Measurements from ENCODE around the gene SNTN.
"Not testable (repeated sequence)": the region's sequence is repeated elsewhere in the genome, so short reads cannot be mapped to it uniquely, and the experiment has no call there.

Gene SNTN

GRCh38 chr3:63652066-63652725 lies at the start of gene SNTN:
SNTN (plus strand) TSS chr3:63652675; CDS start chr3:63652688, 13 bp downstream.
- no peak for DNase-seq (ENCODE audit: low read depth, low spot score)

- no peak for DNase-seq (ENCODE audit: low read depth, low spot score)
These were observed 44.8 kb upstream of the SNTN start for GRCh38 chr3:63607716-63608115.

- DNase-seq (ENCODE audit: low read depth, low spot score), result no peak
These were observed 43.1 kb upstream of the SNTN start for GRCh38 chr3:63609408-63609807.

GRCh38 chr3:63609834-63610233 lies 42.6 kb upstream of the SNTN start:
- DNase-seq (ENCODE audit: low read depth, low spot score), result no peak

- DNase-seq (ENCODE audit: low read depth, low spot score), result no peak
These were observed 41.1 kb upstream of the SNTN start for GRCh38 chr3:63611382-63611781.

GRCh38 chr3:63613561-63613960 lies 38.9 kb upstream of the SNTN start:
- DNase-seq (ENCODE audit: low read depth, low spot score), result no peak

GRCh38 chr3:63617391-63617790 lies 35.1 kb upstream of the SNTN start:
- no peak for DNase-seq (ENCODE audit: low read depth, low spot score)

GRCh38 chr3:63624941-63625560 lies 27.4 kb upstream of the SNTN start:
- DNase-seq (ENCODE audit: low read depth, low spot score), result no peak

- DNase-seq (ENCODE audit: low read depth, low spot score), result no peak
These were observed 20.8 kb upstream of the SNTN start for GRCh38 chr3:63631670-63632069.

- no peak for DNase-seq (ENCODE audit: low read depth, low spot score)
These were observed 17.3 kb upstream of the SNTN start for GRCh38 chr3:63635186-63635585.

- DNase-seq (ENCODE audit: low read depth, low spot score), result no peak
These were observed 12.7 kb upstream of the SNTN start for GRCh38 chr3:63639806-63640205.

GRCh38 chr3:63642488-63642887 lies 10.0 kb upstream of the SNTN start:
- no peak for DNase-seq (ENCODE audit: low read depth, low spot score)

GRCh38 chr3:63644212-63644797 lies 8.2 kb upstream of the SNTN start:
- no peak for DNase-seq (ENCODE audit: low read depth, low spot score)

GRCh38 chr3:63644928-63645781 lies 7.3 kb upstream of the SNTN start:
- DNase-seq (ENCODE audit: low read depth, low spot score), result not testable (repeated sequence)

- DNase-seq (ENCODE audit: low read depth, low spot score), result no peak
These were observed 1.7 kb downstream of the SNTN start for GRCh38 chr3:63654211-63654610.

GRCh38 chr3:63654931-63655330 lies 2.5 kb downstream of the SNTN start:
- DNase-seq (ENCODE audit: low read depth, low spot score), result no peak

- no peak for DNase-seq (ENCODE audit: low read depth, low spot score)
These were observed 3.0 kb downstream of the SNTN start for GRCh38 chr3:63655519-63655918.

GRCh38 chr3:63656786-63657185 lies 4.3 kb downstream of the SNTN start:
- no peak for DNase-seq (ENCODE audit: low read depth, low spot score)

- DNase-seq (ENCODE audit: low read depth, low spot score), result no peak
These were observed 8.8 kb downstream of the SNTN start for GRCh38 chr3:63661242-63661641.

- no peak for DNase-seq (ENCODE audit: low read depth, low spot score)
These were observed 9.5 kb downstream of the SNTN start for GRCh38 chr3:63662011-63662410.

GRCh38 chr3:63662500-63662899 lies 10.0 kb downstream of the SNTN start:
- no peak for DNase-seq (ENCODE audit: low read depth, low spot score)

- no peak for DNase-seq (ENCODE audit: low read depth, low spot score)
These were observed 18.1 kb downstream of the SNTN start for GRCh38 chr3:63670544-63670943.
